A549 (cell line): Measurements from ENCODE around the gene CDC23.

Experiments used
- EP300 ChIP-seq, 2 experiments: fragments of >200 bp; sonication (Bioruptor Twin); formaldehyde crosslinking; IDR thresholded peaks; 2 replicates in 1 of 2; 3 replicates in 1 of 2; pipeline ENCODE4 v1.6.1; 2016 to 2017
- JUN ChIP-seq, 2 experiments: fragments of >200 bp; sonication (Bioruptor Twin); formaldehyde crosslinking; IDR thresholded peaks; 2 replicates in 1 of 2; 3 replicates in 1 of 2; pipeline ENCODE4 v1.6.1; 2016 to 2017
- KDM1A ChIP-seq: fragments of 200-600 bp; sonication (generic); IDR thresholded peaks from 2 replicates; pipeline ENCODE4 v1.6.1; 2016; ENCODE audit warnings: low read depth, mild to moderate bottlenecking
- MAZ ChIP-seq: fragments of 150-350 bp; IDR thresholded peaks from 2 replicates; pipeline ENCODE4 v1.6.1; 2014; ENCODE audit warnings: antibody characterized with exemption, low read depth, low read length, borderline replicate concordance
- POLR2A ChIP-seq: IDR thresholded peaks from 2 replicates; pipeline ENCODE4 v1.6.1; 2012; ENCODE audit warnings: mild to moderate bottlenecking, low read length
- RNF2 ChIP-seq: fragments of 200-600 bp; sonication (generic); IDR thresholded peaks from 2 replicates; pipeline ENCODE4 v1.6.1; 2016; ENCODE audit warnings: low read depth, mild to moderate bottlenecking, antibody characterized with exemption, moderate library complexity, borderline replicate concordance
- TF ChIP-seq, protein P1 (sequence below): fragments of >200 bp; sonication (Bioruptor Twin); formaldehyde crosslinking; IDR thresholded peaks from 3 replicates; pipeline ENCODE4 v1.5.1; 2016
- TF ChIP-seq, protein P2 (sequence below): IDR thresholded peaks from 2 replicates; pipeline ENCODE4 v1.6.1; 2012
- TF ChIP-seq, protein P3 (sequence below): fragments of >200 bp; sonication (Bioruptor Twin); formaldehyde crosslinking; IDR thresholded peaks from 3 replicates; pipeline ENCODE4 v1.6.1; 2016

DNA sequence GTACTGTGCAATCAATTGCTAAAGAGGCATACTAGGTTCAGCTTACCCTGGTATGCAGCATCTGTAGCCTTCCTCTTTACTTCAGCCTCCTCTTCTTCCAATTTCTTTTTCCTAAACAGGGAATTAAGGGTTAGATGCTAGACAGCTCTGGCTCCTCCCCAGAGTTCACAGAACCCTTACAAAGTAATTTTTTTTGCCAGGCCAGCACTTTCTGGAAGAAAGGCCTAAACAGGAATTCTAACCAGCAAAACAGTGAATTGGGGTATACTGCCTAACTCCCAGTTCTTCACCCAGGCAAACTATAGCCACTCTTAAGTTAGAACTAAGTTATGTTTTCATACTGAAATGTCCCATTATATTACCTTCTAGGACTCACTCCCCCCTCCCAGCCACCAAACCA, 42.8 kb downstream of the CDC23 start:
- TF ChIP-seq, protein P1, sequence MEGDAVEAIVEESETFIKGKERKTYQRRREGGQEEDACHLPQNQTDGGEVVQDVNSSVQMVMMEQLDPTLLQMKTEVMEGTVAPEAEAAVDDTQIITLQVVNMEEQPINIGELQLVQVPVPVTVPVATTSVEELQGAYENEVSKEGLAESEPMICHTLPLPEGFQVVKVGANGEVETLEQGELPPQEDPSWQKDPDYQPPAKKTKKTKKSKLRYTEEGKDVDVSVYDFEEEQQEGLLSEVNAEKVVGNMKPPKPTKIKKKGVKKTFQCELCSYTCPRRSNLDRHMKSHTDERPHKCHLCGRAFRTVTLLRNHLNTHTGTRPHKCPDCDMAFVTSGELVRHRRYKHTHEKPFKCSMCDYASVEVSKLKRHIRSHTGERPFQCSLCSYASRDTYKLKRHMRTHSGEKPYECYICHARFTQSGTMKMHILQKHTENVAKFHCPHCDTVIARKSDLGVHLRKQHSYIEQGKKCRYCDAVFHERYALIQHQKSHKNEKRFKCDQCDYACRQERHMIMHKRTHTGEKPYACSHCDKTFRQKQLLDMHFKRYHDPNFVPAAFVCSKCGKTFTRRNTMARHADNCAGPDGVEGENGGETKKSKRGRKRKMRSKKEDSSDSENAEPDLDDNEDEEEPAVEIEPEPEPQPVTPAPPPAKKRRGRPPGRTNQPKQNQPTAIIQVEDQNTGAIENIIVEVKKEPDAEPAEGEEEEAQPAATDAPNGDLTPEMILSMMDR, result no peak
- TF ChIP-seq POLR2A, result no peak
- no peak for TF ChIP-seq KDM1A
- no peak for TF ChIP-seq EP300 (IDR thresholded peaks at IDR 0.05)
- no peak for TF ChIP-seq RNF2
- TF ChIP-seq JUN (IDR thresholded peaks at IDR 0.05), result no peak
- TF ChIP-seq, protein P2, sequence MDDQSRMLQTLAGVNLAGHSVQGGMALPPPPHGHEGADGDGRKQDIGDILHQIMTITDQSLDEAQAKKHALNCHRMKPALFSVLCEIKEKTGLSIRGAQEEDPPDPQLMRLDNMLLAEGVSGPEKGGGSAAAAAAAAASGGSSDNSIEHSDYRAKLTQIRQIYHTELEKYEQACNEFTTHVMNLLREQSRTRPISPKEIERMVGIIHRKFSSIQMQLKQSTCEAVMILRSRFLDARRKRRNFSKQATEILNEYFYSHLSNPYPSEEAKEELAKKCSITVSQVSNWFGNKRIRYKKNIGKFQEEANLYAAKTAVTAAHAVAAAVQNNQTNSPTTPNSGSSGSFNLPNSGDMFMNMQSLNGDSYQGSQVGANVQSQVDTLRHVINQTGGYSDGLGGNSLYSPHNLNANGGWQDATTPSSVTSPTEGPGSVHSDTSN, result no peak
- TF ChIP-seq, protein P3, sequence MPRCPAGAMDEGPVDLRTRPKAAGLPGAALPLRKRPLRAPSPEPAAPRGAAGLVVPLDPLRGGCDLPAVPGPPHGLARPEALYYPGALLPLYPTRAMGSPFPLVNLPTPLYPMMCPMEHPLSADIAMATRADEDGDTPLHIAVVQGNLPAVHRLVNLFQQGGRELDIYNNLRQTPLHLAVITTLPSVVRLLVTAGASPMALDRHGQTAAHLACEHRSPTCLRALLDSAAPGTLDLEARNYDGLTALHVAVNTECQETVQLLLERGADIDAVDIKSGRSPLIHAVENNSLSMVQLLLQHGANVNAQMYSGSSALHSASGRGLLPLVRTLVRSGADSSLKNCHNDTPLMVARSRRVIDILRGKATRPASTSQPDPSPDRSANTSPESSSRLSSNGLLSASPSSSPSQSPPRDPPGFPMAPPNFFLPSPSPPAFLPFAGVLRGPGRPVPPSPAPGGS, result no peak
- no peak for TF ChIP-seq MAZ
